NCI-H1048 (cell line): ENCODE data around the gene PLXND1.

ENCODE experiments used
- DNase-seq: peaks from one replicate; lab custom pipeline; 2025; lab: John Stamatoyannopoulos, UW

PLXND1 gene

GRCh38 chr3:129599607-129600006, 6.9 kb downstream of the PLXND1 start:
- no peak for DNase-seq

DNA sequence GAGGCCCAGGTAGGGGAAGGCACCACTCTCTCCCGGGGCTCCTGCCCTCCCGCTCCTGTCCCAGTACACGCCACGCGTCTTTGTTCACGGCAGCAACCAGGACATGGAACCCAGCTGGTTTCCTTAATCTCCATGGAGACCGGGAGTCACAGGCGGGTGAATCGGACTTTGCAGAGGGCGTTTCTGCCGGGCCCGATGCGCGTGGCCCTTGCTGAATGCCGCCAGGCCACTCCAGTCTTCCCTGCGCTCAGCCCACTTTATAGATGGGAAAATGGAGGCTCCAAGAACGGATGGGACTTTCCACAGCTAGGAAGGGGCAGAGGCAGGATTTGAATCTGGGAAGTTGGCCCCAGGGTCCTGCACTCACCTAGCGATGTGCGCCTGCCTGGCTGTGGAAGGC, 7.4 kb downstream of the PLXND1 start:
- no peak for DNase-seq

GRCh38 chr3:129598484-129598883, 8.0 kb downstream of the PLXND1 start:
- DNase-seq, result no peak

DNA sequence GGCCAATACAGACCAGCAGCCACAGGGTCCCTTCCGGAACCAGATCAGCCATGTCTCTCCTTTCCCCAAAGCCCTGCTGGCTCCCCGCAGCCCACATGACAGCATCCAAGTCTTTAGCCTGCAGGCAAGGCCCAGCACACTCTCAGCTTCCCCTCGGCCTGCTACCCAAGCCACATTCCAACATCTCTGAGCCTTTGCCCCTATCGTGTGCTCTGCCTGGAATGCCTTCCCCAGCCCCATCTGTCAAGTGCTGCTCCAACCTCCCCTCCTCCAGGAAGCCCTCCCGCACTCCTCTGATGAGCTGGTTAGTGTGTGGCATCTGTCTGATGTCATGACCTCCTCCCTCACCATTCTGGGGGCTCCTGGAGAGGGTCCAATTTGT, 8.5 kb downstream of the PLXND1 start:
- no peak for DNase-seq

- DNase-seq, result no peak
These were observed 9.1 kb downstream of the PLXND1 start for GRCh38 chr3:129597087-129597999.

DNA sequence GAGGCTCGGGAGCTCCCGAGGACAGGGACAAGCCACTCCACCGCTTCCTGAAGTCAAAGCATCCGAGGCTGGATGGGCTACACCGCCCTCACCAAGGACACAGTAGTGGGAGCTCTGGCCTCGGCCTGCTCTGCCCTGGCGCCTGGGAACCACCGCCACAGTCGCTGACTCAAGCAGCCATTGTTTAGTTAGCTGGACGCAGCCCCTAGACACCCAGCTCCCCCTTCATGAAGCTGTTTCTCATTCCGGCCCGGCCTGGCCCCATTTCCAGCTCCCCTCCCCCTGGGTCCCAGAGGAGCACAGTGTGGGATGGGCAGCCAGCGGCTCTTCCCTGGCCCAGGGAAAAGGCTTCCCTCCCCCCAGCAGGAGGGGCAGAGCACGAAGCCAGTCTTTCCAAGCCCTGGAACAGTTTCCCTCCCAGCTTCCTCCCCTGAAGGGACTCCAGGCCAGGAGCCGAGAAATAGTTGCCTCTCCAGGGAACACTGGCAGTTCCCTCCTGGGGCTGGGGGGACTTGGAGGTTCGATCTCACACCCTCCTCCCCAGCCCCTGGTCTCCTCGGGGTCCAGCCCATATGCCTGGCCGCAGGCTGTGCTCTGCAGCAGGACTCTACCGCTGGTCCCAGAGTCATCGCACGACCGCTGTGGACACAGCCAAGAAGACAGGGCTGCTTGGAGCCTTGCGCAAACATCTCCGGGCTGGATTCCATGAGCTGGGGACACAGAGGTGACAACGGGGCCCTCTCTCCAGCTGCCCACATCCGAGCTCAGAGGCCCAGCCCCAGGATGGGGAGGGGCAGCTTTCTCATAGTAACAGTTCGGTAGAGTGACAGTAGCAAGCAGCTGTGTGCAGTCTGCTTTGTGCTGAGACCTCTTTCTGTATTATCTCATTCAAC, 10.0 kb downstream of the PLXND1 start:
- no peak for DNase-seq

GRCh38 chr3:129595544-129596193, 10.8 kb downstream of the PLXND1 start:
- DNase-seq, result no peak

GRCh38 chr3:129594907-129595390, 11.5 kb downstream of the PLXND1 start:
- DNase-seq, result no peak

DNA sequence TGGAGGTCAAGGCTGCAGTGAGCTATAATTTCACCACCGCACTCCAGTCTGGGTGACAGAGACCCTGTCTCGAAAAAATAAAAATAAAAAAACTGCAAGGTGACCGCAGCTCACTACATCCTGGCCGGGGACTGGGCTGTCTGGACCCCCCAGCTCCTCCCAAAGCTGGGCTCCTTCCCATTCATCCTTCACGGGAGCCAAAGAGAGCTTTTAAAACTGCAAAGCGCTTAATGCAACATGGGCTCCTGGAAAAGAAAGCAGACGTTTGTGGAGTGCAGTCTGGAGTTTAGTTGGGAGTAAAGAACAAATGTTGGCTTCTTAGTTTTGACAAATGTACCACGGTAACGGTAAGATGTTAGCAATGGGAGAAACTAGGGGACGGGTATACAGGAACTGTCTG, 12.1 kb downstream of the PLXND1 start:
- no peak for DNase-seq

DNA sequence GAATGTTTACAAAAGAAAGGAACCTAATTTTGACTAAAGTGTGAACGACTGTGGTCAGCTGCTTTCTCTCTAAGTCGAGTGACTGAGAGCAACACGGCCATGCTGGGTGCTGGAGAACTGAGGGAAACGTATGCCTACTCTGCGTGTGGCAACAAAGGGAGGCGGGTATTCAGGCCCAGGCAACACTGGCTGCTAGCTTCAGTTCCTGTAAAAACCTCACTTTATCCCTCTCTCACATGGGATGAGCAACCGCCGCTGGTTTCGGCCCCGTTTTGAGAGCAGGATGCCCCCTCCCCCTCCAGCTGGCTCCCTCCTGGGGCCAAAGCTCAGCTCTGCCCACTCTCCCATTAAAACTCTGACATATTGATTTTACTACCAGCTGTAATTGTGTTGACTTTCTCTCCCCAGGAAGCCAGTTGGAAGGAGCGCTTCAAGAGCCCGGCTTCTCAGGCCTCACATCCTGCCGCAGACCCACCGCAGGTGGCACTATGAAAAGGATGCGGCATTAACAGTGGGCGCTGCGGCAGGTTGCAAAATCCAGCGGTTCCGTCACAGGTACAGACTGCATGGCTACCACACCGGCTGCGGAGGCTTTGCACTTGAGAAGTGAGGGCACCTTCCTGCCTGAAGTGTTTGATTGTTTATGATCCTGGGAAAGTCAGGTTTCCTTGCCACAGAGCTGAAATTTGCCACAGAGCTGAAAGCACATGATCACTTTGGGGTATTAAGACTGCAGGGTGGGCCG, 12.7 kb downstream of the PLXND1 start:
- no peak for DNase-seq

GRCh38 chr3:129593230-129593594, 13.3 kb downstream of the PLXND1 start:
- no peak for DNase-seq

DNA sequence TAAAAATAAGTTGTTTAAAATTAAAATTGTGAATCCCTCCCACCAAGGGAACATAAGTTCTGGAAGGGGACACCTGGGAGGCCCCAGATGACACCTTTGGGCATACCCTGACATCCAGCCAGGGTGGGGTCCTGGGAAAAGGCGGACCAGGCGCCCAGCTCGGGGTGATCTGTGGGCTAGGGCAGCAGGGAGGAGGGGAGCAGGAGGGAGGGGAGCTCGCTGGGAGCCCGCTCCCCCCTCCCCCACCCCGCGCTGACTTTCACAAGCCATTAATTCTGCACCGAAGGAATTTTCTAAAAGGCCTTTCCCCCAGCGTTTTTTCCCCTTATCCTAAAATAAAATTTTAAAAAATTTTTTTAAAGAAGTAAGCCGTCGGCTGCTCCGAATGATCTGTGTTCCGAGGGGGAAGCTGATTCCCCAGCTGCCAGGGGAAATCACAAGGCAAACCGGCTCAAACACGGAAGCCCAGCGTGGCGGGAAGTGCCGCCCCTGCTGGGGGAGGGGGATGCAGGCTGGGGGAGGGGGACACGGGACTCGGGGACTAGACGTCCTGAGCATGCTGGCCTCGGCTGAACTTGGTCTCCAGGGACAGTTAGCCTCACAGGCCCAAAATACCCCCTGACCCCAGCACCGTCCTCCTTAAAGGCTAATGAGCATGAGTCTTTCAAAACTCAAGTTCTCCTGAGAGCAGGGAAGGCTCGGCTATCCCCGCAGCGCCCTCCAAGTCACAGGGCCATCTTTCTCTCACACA, 13.9 kb downstream of the PLXND1 start:
- DNase-seq, result no peak

DNA sequence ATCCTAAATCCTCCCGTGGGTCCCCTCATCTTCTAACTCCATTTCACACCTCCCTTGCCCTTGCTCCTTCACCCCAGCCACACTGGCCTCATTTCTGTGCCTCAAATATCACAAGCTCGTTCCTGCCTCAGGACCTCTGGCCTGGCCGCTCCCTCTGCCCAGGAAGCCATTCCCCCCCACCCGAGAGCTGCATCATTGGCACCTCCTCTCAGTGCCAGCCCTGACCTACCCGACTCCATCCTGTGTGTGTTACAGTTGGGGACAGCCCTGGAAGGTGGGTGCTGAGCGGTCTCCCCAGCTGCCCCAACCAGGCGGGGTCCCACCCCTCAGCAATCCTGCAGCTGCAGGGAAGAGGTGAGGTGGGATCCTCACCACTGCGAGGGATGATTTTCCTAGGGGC, 14.5 kb downstream of the PLXND1 start:
- no peak for DNase-seq

DNA sequence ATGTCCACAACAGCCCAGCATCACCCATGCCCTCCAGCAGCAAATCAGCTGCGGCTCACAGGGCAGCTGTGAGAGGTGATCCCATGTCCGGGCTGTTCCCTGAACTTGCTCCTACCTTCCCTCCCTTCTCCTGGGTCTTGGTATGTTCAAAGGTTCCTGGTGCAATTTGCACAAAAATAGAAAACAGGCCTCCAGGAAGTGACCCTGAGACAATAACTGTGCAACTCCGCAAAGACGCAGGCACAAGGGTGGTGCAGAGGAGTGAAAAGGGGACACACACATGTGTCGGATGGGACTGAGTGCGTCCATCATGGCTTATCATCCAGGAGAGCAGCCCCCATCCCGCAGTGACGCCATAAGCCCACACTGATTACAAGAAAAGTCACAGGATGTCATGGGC, 16.3 kb downstream of the PLXND1 start:
- no peak for DNase-seq

GRCh38 chr3:129587566-129588210, 18.8 kb downstream of the PLXND1 start:
- DNase-seq, result no peak

- no peak for DNase-seq
These were observed 19.6 kb downstream of the PLXND1 start for GRCh38 chr3:129586746-129587430.

- no peak for DNase-seq
These were observed 20.4 kb downstream of the PLXND1 start for GRCh38 chr3:129585949-129586657.

DNA sequence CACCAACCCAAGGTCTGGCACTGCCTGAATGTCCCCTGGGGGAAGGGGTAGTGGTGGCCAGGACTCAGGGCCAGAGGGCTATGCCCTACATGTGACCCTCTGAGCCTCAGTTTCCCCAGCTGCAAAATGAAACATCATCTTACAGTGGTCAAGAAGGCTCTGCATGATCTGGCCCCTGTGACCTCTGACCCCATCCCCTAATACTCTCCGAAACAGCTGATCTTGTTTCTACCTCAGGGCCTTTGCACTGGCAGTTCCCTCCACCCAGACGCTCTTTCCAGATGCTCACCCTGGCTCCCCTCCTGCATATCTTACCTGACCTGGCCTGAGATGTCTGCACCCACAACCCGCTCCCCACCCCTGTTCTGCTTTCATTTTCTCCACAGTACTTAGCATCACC, 21.8 kb downstream of the PLXND1 start:
- no peak for DNase-seq

DNA sequence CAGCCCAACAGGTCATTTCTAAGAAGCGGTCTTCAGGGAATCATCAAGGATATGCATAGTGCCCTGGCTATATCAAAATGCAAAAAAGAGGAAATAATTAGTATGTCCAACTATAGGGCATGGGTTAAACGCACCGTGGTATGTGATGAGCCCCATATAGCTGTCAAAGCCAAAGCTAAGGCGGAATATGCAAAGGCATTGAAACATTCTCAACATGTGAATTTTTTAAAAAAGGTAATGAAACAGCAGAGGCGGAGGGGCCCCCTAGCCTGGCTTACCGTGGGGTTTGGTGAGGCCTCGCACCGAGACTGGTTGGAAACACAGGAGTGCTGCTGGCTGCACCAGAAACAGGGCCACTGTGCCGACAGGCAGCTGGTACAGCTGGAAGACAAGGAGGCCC, 23.2 kb downstream of the PLXND1 start:
- DNase-seq, result no peak
